H1 (cell line): Measurements from ENCODE around the gene NEMF. TPM values are rescaled to one million over a fixed set of nuclear protein-coding genes. Genes with fewer than 3 reads are reported as not detected.

Experiments used
- ASH2L ChIP-seq: fragments of 200-600, 300-600 bp; sonication (generic); IDR thresholded peaks from one replicate; pipeline ENCODE4 v1.7.1; 2017; ENCODE audit warnings: low read length
- CBX5 ChIP-seq: fragments of 300-800, 300-1000 bp; sonication (generic); IDR thresholded peaks from 2 replicates; pipeline ENCODE4 v1.7.1; 2016; ENCODE audit warnings: antibody characterized with exemption, low read length, low read depth
- EGR1 ChIP-seq: IDR thresholded peaks from 2 replicates; pipeline ENCODE4 v1.6.1; 2011; ENCODE audit warnings: low read depth, low read length, borderline replicate concordance
- EP300 ChIP-seq, 2 experiments: IDR thresholded peaks; 1 replicate in 1 of 2; 2 replicates in 1 of 2; pipeline ENCODE4 v1.6.1; 2011 to 2012; ENCODE audit warnings: low read depth in 2 of 2, low read length in 2 of 2, mild to moderate bottlenecking in 2 of 2, borderline replicate concordance in 1 of 2, inconsistent platforms in 1 of 2, moderate library complexity in 1 of 2
- HDAC6 ChIP-seq: IDR thresholded peaks from one replicate; pipeline ENCODE4 v1.7.1; 2012; ENCODE audit warnings: low read depth, mild to moderate bottlenecking, inconsistent platforms, low read length, moderate library complexity
- KDM1A ChIP-seq: fragments of 200-600, 300-600 bp; sonication (generic); IDR thresholded peaks from 2 replicates; pipeline ENCODE4 v1.7.1; 2016; ENCODE audit warnings: mild to moderate bottlenecking, low read length, borderline replicate concordance
- KDM4A ChIP-seq: IDR thresholded peaks from one replicate; pipeline ENCODE4 v1.7.1; 2012; ENCODE audit warnings: low read depth, mild to moderate bottlenecking, moderate library complexity, low read length, inconsistent platforms; ENCODE audit not compliant: severe bottlenecking
- POLR2A ChIP-seq, 2 experiments: IDR thresholded peaks; 1 replicate in 1 of 2; 2 replicates in 1 of 2; pipeline ENCODE4 v1.6.1; 2011; ENCODE audit warnings: low read depth in 2 of 2, low read length in 2 of 2, mild to moderate bottlenecking in 2 of 2; ENCODE audit errors: control extremely low read depth in 1 of 2
- POU5F1 ChIP-seq: IDR thresholded peaks from 2 replicates; pipeline ENCODE4 v1.6.1; 2011; ENCODE audit warnings: low read depth, mild to moderate bottlenecking, low read length, moderate library complexity
- RAD21 ChIP-seq, 2 experiments: IDR thresholded peaks in 1 of 2; conservative IDR thresholded peaks in 1 of 2; 2 replicates each; pipeline ENCODE4 v1.6.1; 2011; ENCODE audit warnings: low read depth in 2 of 2, low read length in 2 of 2, improper control_type of control experiment in 1 of 2, inconsistent platforms in 1 of 2, mild to moderate bottlenecking in 1 of 2, moderate library complexity in 1 of 2
- SIN3A ChIP-seq, 2 experiments: IDR thresholded peaks in 1 of 2; conservative IDR thresholded peaks in 1 of 2; 2 replicates each; pipeline ENCODE4 v1.6.1; 2011 to 2012; ENCODE audit warnings: low read length in 2 of 2, improper control_type of control experiment in 1 of 2, low read depth in 1 of 2, mild to moderate bottlenecking in 1 of 2
- SP1 ChIP-seq: IDR thresholded peaks from 2 replicates; pipeline ENCODE4 v1.6.1; 2011; ENCODE audit warnings: low read depth, low read length
- SP4 ChIP-seq: IDR thresholded peaks from 2 replicates; pipeline ENCODE4 v1.6.1; 2012; ENCODE audit warnings: low read length, inconsistent platforms
- SRF ChIP-seq: IDR thresholded peaks from 2 replicates; pipeline ENCODE4 v1.6.1; 2011; ENCODE audit warnings: mild to moderate bottlenecking, low read depth, low read length, moderate library complexity
- TAF1 ChIP-seq: IDR thresholded peaks from 2 replicates; pipeline ENCODE4 v1.6.1; 2011; ENCODE audit warnings: mild to moderate bottlenecking, low read depth, low read length
- TAF7 ChIP-seq: optimal IDR thresholded peaks from 2 replicates; pipeline ENCODE3; 2011; ENCODE audit warnings: low read depth, mild to moderate bottlenecking, inconsistent platforms, low read length, moderate library complexity, borderline replicate concordance
- TBP ChIP-seq: IDR thresholded peaks from 2 replicates; pipeline ENCODE4 v1.6.1; 2011; ENCODE audit warnings: low read depth, low read length, improper control_type of control experiment
- TCF12 ChIP-seq: IDR thresholded peaks from 2 replicates; pipeline ENCODE4 v1.6.1; 2011; ENCODE audit warnings: low read depth, mild to moderate bottlenecking, low read length
- YY1 ChIP-seq: IDR thresholded peaks from 2 replicates; pipeline ENCODE4 v1.6.1; 2011; ENCODE audit warnings: low read depth, mild to moderate bottlenecking, low read length
- polyA plus RNA-seq, 7 experiments: library from polyadenylated mRNA; depleted of rRNA in 3 of 7; stranded (reverse) in 5 of 7; unstranded in 2 of 7; fragments of >200 nt in 5 of 7; fragments of 200-250 nt in 2 of 7; gene quantifications; 1 replicate in 5 of 7; 2 replicates in 1 of 7; 4 replicates in 1 of 7; pipeline versions ENCODE4 v1.2.1 to v1.2.3, GENCODE V29; 2011 to 2013; ENCODE audit warnings: missing spikeins in 2 of 7, mixed read lengths in 2 of 7
- total RNA-seq: library from RNA; stranded (reverse); fragmentation: NEBNext Ultra II Directional; extraction: Animal tissue kit (Norgen Biotek cat#: 25700); gene quantifications from 2 replicates; pipeline ENCODE4 v1.2.1, GENCODE V29; 2021
- TF ChIP-seq, protein P1 (sequence below): IDR thresholded peaks from 2 replicates; pipeline ENCODE4 v1.6.1; 2011; ENCODE audit warnings: low read depth, mild to moderate bottlenecking, low read length; ENCODE audit not compliant: insufficient read depth
- TF ChIP-seq, protein P2 (sequence below): IDR thresholded peaks from 2 replicates; pipeline ENCODE4 v1.6.1; 2012; ENCODE audit warnings: low read length, inconsistent platforms

NEMF gene
- total and polyA plus RNA-seq, 2 of the 8 experiments (the other 6 are each of a cell fraction or from before 2014, with no cell fraction given) = 8.3 to 45.5 TPM

DNA sequence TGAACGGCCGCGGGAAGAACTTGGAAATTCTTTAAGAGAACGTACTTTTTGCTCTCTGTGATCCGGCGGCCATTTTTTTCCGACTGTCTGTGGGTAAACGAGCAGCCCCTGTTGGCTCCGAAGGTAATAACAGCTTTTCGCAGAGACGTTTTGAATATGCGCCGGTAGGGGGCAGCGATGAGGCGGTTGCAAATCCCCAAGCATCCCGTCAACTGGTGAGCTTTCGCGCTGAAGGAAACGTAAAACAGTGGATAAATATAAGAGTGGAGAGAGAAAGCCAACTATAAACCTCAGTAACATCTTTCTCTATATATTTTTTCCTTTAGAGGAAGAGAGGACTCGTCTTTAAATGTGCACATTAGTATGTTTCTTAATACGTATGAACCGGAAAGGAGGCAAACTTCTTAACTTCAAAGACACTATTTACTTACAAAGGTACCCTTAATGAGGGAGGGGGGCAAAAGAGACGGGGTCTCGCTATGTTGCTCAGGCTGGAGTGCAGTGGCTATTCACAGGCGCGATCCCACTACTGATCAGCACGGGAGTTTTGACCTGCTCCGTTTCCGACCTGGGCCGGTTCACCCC, 9.6 kb upstream of the NEMF start (continued):
- TF ChIP-seq, protein P1, sequence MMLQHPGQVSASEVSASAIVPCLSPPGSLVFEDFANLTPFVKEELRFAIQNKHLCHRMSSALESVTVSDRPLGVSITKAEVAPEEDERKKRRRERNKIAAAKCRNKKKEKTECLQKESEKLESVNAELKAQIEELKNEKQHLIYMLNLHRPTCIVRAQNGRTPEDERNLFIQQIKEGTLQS = peak; percentile 64; the same call in 1 of the 2 replicates
- TF ChIP-seq SP1 = no peak
- TF ChIP-seq HDAC6 = no peak
- no peak for TF ChIP-seq CBX5
- 0 out of 2 replicates have a peak, but pooled peaks have one; percentile 23 for TF ChIP-seq SRF
- TF ChIP-seq TAF7 = peak; percentile 50
- TF ChIP-seq TAF1 = peak; percentile 85
- no peak for TF ChIP-seq KDM4A
- no peak for TF ChIP-seq TBP
- no peak for TF ChIP-seq EP300 (IDR thresholded peaks at IDR 0.05; ENCODE audit: borderline replicate concordance in 1 of 2, low read depth in 2 of 2, low read length in 2 of 2)
- peak; percentile 98 for TF ChIP-seq YY1
- 0 out of 2 replicates have a peak, but pooled peaks have one; percentile 40 for TF ChIP-seq SP4
- TF ChIP-seq, protein P2, sequence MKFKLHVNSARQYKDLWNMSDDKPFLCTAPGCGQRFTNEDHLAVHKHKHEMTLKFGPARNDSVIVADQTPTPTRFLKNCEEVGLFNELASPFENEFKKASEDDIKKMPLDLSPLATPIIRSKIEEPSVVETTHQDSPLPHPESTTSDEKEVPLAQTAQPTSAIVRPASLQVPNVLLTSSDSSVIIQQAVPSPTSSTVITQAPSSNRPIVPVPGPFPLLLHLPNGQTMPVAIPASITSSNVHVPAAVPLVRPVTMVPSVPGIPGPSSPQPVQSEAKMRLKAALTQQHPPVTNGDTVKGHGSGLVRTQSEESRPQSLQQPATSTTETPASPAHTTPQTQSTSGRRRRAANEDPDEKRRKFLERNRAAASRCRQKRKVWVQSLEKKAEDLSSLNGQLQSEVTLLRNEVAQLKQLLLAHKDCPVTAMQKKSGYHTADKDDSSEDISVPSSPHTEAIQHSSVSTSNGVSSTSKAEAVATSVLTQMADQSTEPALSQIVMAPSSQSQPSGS = peak; percentile 96
- 0 out of 4 replicates have a peak, but pooled peaks of 1 of the 2 experiments have one; percentile 18 for TF ChIP-seq SIN3A (conservative IDR thresholded peaks at IDR 0.05 in 1 of 2, IDR thresholded peaks at IDR 0.05 in 1 of 2; ENCODE audit: low read depth in 1 of 2, low read length in 2 of 2)
- 0 out of 2 replicates have a peak, but pooled peaks have one; percentile 13 for TF ChIP-seq EGR1
- TF ChIP-seq POU5F1 = peak; percentile 99
- peak in 1 of 2 experiments; percentile 75; a peak in 1 of 3 replicates for TF ChIP-seq POLR2A (IDR thresholded peaks at IDR 0.05; ENCODE audit: control extremely low read depth in 1 of 2, low read depth in 2 of 2, low read length in 2 of 2)
- peak in 1 of 2 experiments; percentile 43; a peak in 1 of 4 replicates for TF ChIP-seq RAD21 (IDR thresholded peaks at IDR 0.05 in 1 of 2, conservative IDR thresholded peaks at IDR 0.05 in 1 of 2; ENCODE audit: low read depth in 2 of 2, low read length in 2 of 2)
- TF ChIP-seq KDM1A = peak; percentile 75
- TF ChIP-seq TCF12 = peak; percentile 84
- peak; percentile 20 for TF ChIP-seq ASH2L
